Duodenal mucosa (tissue), 2 donors: ENCODE measurements around the gene PSMB9.

Experiments used
- H3K27ac ChIP-seq: one replicate; pipeline ENCODE4 v1.7.0; 2013; ENCODE audit warnings: low read depth, low read length
- H3K27me3 ChIP-seq, 2 donors: one replicate each; pipeline ENCODE4 v1.7.0; 2013; ENCODE audit warnings: low read length in 2 of 2, control low read depth in 1 of 2; ENCODE audit not compliant: insufficient read depth in 2 of 2, control insufficient read depth in 1 of 2
- H3K36me3 ChIP-seq, 2 donors: one replicate each; pipeline ENCODE4 v1.7.0; 2013; ENCODE audit warnings: low read length in 2 of 2, control low read depth in 1 of 2; ENCODE audit not compliant: insufficient read depth in 2 of 2, control insufficient read depth in 1 of 2
- H3K4me1 ChIP-seq, 2 donors: one replicate each; pipeline ENCODE4 v1.7.0; 2013; ENCODE audit warnings: low read length in 2 of 2, control low read depth in 1 of 2; ENCODE audit not compliant: insufficient read depth in 2 of 2, control insufficient read depth in 1 of 2
- H3K4me3 ChIP-seq, 2 donors: one replicate each; pipeline ENCODE4 v1.7.0; 2013; ENCODE audit warnings: low read length in 2 of 2, low read depth in 1 of 2
- H3K9ac ChIP-seq, 2 donors: one replicate each; pipeline ENCODE4 v1.7.0; 2013; ENCODE audit warnings: low read length in 2 of 2, low read depth in 1 of 2
- H3K9me3 ChIP-seq, 2 donors: one replicate each; pipeline ENCODE4 v1.7.0; 2013; ENCODE audit warnings: low read length in 2 of 2, control low read depth in 1 of 2; ENCODE audit not compliant: control insufficient read depth in 1 of 2

Gene PSMB9

GRCh38 chr6:32825966-32826365 lies 28.0 kb upstream of the PSMB9 start:
- Histone ChIP-seq H3K9me3 (no peaks in the 10 kb centered on the region), H3K4me3 (no peak overlapping the region), H3K9ac (no peak overlapping the region), H3K27ac (no peak overlapping the region), H3K36me3 (peaks cover 26 to 29% of the 10 kb centered on the region in 2 donors), H3K27me3 (no peaks in the 10 kb centered on the region), H3K4me1 (no peaks in the 10 kb centered on the region)

- H3K27ac ChIP-seq = no peak overlapping the region
- peaks cover 34 to 40% of the 10 kb centered on the region in 2 donors for H3K36me3 ChIP-seq
Measured at GRCh38 chr6:32827025-32827424, 27.0 kb upstream of the PSMB9 start.

GRCh38 chr6:32829495-32829894 lies 24.5 kb upstream of the PSMB9 start:
- H3K4me1 ChIP-seq = no peaks in the 10 kb centered on the region
- H3K36me3 ChIP-seq = peaks cover 45 to 60% of the 10 kb centered on the region in 2 donors
- H3K9ac ChIP-seq = no peak overlapping the region

More at GRCh38 chr6:32827025-32827424, 27.0 kb upstream of the PSMB9 start:
- Histone ChIP-seq H3K4me3 (no peak overlapping the region), H3K9me3 (no peaks in the 10 kb centered on the region), H3K4me1 (no peaks in the 10 kb centered on the region), H3K9ac (no peak overlapping the region), H3K27me3 (no peaks in the 10 kb centered on the region)

GRCh38 chr6:32830017-32830416 lies 24.0 kb upstream of the PSMB9 start:
- Histone ChIP-seq H3K27ac (no peak overlapping the region), H3K27me3 (no peaks in the 10 kb centered on the region), H3K9ac (no peak overlapping the region), H3K9me3 (no peaks in the 10 kb centered on the region), H3K4me3 (no peak overlapping the region), H3K4me1 (no peaks in the 10 kb centered on the region), H3K36me3 (peaks cover 48 to 66% of the 10 kb centered on the region in 2 donors)

More at GRCh38 chr6:32829495-32829894, 24.5 kb upstream of the PSMB9 start:
- no peak overlapping the region for H3K27ac ChIP-seq
- H3K9me3 ChIP-seq = no peaks in the 10 kb centered on the region
- no peak overlapping the region for H3K4me3 ChIP-seq
- H3K27me3 ChIP-seq = no peaks in the 10 kb centered on the region

GRCh38 chr6:32830936-32831335 lies 23.1 kb upstream of the PSMB9 start:
- H3K36me3 ChIP-seq = peaks cover 55 to 75% of the 10 kb centered on the region in 2 donors
- H3K9ac ChIP-seq = no peak overlapping the region
- H3K4me3 ChIP-seq = no peak overlapping the region

GRCh38 chr6:32832535-32832934 lies 21.5 kb upstream of the PSMB9 start:
- Histone ChIP-seq H3K4me1 (peaks cover 11 to 15% of the 10 kb centered on the region in 2 donors), H3K27me3 (no peaks in the 10 kb centered on the region), H3K27ac (no peak overlapping the region), H3K36me3 (peaks cover 52 to 76% of the 10 kb centered on the region in 2 donors), H3K4me3 (no peak overlapping the region), H3K9ac (no peak overlapping the region), H3K9me3 (no peaks in the 10 kb centered on the region)

More at GRCh38 chr6:32830936-32831335, 23.1 kb upstream of the PSMB9 start:
- Histone ChIP-seq H3K27me3 (no peaks in the 10 kb centered on the region), H3K4me1 (no peaks in the 10 kb centered on the region), H3K9me3 (no peaks in the 10 kb centered on the region), H3K27ac (no peak overlapping the region)

- Histone ChIP-seq H3K4me3 (no peak overlapping the region), H3K27ac (no peak overlapping the region), H3K4me1 (peaks cover 16 to 18% of the 10 kb centered on the region in 2 donors), H3K9ac (no peak overlapping the region), H3K36me3 (peaks cover 46 to 71% of the 10 kb centered on the region in 2 donors), H3K27me3 (no peaks in the 10 kb centered on the region), H3K9me3 (no peaks in the 10 kb centered on the region)
Measured at GRCh38 chr6:32833664-32834063, 20.3 kb upstream of the PSMB9 start.

- Histone ChIP-seq H3K9ac (no peak overlapping the region), H3K27ac (no peak overlapping the region), H3K4me1 (peaks cover 16 to 18% of the 10 kb centered on the region in 2 donors), H3K4me3 (no peak overlapping the region), H3K9me3 (no peaks in the 10 kb centered on the region), H3K36me3 (peaks cover 37 to 55% of the 10 kb centered on the region in 2 donors), H3K27me3 (no peaks in the 10 kb centered on the region)
Measured at GRCh38 chr6:32835167-32835893, 18.7 kb upstream of the PSMB9 start.

GRCh38 chr6:32836873-32837272 lies 17.1 kb upstream of the PSMB9 start:
- Histone ChIP-seq H3K9ac (peak overlapping the region in 1 of 2 donors; percentile 72), H3K27ac (no peak overlapping the region), H3K4me1 (peaks cover 16 to 24% of the 10 kb centered on the region in 2 donors), H3K4me3 (peak overlapping the region in 1 of 2 donors; percentile 76), H3K36me3 (peaks cover 36 to 55% of the 10 kb centered on the region in 2 donors), H3K27me3 (no peaks in the 10 kb centered on the region), H3K9me3 (no peaks in the 10 kb centered on the region)

GRCh38 chr6:32837651-32838113 lies 16.3 kb upstream of the PSMB9 start:
- peaks cover 24 to 32% of the 10 kb centered on the region in 2 donors for H3K4me1 ChIP-seq
- peaks cover 37 to 55% of the 10 kb centered on the region in 2 donors for H3K36me3 ChIP-seq
- H3K4me3 ChIP-seq = peak overlapping the region; percentile 76 to 87
- H3K9me3 ChIP-seq = no peaks in the 10 kb centered on the region
- H3K27me3 ChIP-seq = no peaks in the 10 kb centered on the region
- H3K27ac ChIP-seq = peak overlapping the region; percentile 91
- H3K9ac ChIP-seq = peak overlapping the region; percentile 72 to 84
